ENCODE results near the gene PDE4B.

Gene PDE4B

DNA sequence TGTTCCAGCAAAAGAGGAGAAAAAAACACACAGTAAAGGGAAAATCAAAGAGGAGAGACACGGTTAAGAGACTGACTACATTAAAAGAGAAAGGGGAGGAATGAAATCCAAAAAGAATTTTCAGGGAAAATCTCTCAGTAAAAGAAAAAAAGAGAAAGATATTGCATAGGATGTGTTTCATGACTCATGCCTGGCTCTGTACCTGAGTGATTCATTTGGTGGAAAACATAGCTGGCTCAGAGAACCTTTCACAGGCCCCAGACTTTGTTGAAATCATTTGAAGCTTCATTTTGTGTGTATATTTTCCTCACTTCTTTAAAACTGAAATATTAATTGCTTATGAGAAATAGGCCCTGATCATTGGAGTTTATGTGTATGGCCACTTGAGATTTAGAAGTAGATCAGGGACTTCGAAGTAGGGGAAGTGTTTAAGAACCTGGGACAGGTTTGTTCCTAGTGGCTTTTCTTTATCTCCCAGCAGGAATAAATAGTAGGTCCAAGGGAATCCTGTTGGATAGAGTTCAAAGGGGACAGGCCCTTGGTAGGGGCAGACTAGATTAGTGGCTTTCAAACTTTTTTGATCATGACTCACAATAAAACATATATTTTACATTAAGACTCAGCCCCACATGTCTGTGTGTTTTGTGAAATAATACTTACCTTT is 502.1 kb downstream of the PDE4B start:
- TF ChIP-seq, protein P1, sequence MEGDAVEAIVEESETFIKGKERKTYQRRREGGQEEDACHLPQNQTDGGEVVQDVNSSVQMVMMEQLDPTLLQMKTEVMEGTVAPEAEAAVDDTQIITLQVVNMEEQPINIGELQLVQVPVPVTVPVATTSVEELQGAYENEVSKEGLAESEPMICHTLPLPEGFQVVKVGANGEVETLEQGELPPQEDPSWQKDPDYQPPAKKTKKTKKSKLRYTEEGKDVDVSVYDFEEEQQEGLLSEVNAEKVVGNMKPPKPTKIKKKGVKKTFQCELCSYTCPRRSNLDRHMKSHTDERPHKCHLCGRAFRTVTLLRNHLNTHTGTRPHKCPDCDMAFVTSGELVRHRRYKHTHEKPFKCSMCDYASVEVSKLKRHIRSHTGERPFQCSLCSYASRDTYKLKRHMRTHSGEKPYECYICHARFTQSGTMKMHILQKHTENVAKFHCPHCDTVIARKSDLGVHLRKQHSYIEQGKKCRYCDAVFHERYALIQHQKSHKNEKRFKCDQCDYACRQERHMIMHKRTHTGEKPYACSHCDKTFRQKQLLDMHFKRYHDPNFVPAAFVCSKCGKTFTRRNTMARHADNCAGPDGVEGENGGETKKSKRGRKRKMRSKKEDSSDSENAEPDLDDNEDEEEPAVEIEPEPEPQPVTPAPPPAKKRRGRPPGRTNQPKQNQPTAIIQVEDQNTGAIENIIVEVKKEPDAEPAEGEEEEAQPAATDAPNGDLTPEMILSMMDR (IDR thresholded peaks at IDR 0.05) = no peak

DNA sequence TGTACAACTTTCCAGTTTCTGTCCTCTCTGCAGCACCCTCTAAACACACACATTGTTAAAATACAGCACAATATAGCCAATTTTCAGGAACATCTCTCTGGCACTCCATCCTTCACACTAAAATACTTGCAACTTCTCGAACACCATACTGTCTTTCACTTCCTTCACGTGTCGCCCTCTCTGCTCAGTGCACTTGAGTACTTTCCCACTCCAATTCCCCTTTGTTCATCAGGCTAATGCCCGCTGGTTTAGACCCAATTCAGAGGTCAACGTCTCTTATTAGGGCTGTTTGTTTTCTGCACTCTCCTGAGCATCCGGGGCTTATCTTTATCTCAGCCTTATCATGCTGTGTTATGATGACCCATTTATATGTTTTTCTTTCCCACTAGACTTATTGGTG is 503.1 kb downstream of the PDE4B start:
- TF ChIP-seq, protein P1 (IDR thresholded peaks at IDR 0.05) = no peak

DNA sequence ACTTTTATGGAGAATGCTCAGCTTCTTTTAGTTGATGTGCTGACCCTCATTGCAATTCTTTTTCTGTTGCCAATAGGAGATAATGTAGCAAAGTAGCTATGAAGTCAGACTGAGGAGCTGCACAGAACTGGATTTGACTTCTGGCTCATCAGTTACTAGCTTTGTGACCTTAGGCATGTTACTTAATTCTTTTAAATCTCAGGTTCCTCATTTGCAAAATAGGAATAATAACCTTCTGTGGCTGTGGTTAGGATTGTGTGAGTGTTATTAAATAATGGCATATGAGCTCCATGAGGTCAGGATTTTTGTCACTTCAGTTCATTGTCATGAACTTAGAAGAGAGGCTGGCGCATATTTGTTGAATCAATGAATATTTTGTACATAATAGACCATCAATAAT is 503.7 kb downstream of the PDE4B start:
- TF ChIP-seq, protein P1 (IDR thresholded peaks at IDR 0.05) = no peak

DNA sequence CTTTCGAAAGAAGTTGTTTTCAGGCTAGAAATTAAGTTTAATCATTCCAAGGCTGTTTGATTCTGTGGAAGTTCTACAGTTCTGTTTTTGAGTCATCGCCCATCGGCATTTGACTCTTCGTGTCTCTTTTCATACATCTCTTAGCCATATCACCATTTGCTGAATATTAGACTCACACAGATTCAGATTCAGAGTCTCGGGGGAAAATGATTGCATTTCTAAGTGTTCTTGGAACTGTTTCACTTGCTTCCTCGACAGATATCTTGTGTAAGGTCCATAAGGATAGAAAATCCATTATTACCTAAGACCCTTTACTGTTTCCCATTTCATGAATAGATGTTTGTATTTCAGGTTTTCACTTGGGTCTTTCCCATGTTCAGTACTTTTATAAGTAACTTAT is 504.3 kb downstream of the PDE4B start:
- TF ChIP-seq, protein P1 (IDR thresholded peaks at IDR 0.05) = no peak

DNA sequence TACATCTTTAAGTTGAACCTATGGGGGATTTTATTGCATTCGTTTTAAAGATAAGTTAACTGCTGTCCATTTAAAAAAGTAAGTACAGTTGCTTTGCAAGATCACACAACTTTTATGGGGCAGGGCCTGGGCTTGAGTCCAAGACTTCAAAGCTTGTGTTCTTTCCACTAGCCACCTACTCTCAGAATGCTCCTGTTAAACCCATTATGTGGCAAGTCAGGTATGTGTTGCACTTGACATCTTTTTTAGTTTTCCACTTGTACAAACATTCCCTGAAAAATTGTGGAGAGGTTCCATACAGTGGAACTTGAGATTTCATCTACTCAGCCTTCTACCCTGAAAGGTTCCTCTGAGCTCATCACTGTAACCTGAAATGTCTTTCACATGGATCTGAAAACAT is 505.8 kb downstream of the PDE4B start:
- TF ChIP-seq, protein P1 (IDR thresholded peaks at IDR 0.05) = no peak

DNA sequence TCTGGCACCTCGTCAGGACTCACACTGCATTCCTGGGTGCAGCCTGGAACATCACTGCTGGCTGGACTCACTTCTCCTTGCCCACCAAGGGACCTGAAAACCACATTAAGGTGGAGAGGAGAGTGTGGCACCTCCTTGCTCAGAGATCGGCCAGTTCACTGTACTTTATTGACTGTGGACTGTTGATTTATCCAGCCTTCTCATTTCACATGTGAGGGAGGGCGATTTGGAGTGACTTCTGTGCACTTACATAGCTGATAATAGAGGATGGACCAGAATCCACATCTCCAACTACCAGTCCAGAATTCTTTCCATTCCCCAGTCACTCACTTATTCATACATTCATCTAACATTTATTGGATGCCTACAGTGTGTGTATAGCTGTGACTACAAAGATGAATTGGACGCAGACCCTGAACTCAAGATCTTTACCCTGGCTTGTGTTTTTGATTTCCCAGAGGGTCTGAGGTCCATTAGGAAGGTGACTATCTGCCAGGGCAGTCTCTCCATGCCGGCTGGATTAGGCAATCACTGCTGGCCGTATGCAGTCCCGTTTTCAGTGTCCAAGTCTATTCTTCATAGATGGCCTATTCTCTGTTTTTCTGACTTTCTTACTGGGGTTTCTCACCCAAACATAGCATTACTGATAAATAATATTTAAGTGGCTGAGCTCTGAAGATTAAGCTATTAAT is 507.7 kb downstream of the PDE4B start:
- TF ChIP-seq, protein P1 (IDR thresholded peaks at IDR 0.05) = no peak

DNA sequence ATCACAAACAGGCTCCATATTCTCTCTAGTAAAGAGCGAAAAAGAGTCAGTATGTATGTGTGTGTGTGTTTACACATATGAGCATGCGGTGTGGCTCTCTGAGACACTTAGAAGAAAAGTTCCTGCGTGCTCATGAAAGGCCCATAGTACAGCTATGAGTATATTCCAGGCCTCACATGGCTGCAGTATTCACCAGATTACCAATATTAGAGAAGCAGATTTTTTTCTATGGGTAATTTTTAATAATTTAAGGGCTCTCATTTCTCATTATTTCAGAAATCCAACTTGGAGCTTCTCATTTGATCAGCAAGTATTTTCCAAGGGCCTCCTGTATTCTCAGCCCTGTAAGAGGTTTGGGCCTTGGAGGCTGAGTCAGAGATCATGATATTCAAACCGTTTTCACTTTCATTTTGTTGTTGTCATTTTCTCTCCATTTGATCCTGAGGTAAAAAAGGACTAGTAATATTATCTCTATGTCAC is 508.3 kb downstream of the PDE4B start:
- TF ChIP-seq, protein P1 (IDR thresholded peaks at IDR 0.05) = no peak

Data from LNCAP (cell line).